ENCODE measurements around the gene TK2. TPM values are rescaled to one million over a fixed set of nuclear protein-coding genes. Genes with fewer than 3 reads are reported as not detected.
"Not testable (repeated sequence)": the region's sequence is repeated elsewhere in the genome, so short reads cannot be mapped to it uniquely, and the experiment has no call there.

Gene TK2
- total RNA-seq, 1 donor: 73.5 TPM

GRCh38 chr16:66516808-66517585 is 32.9 kb downstream of the TK2 start:
- peak; percentile 97 for DNase-seq (ENCODE audit: insufficient read length, low spot score, missing footprints)
- Histone ChIP-seq H2AFZ (ENCODE audit: low read length) (peak overlapping the region; percentile 84), H3K4me2 (ENCODE audit: insufficient read depth, low read length) (peak overlapping the region; percentile 73), H4K20me1 (ENCODE audit: insufficient read depth, low read length) (peaks cover 2% of the 10 kb centered on the region), H3K9me3 (ENCODE audit: low read depth, low read length) (no peaks in the 10 kb centered on the region), H3K4me1 (ENCODE audit: insufficient read depth, low read length) (peaks cover 46% of the 10 kb centered on the region), H3K4me3 (ENCODE audit: insufficient read depth, low read length) (peak overlapping the region; percentile 44), H3K27ac (ENCODE audit: low read depth, low read length) (peak overlapping the region; percentile 88), H3K27me3 (ENCODE audit: insufficient read depth, low read length) (no peaks in the 10 kb centered on the region), H3K79me2 (ENCODE audit: insufficient read depth, low read length) (peaks cover 2% of the 10 kb centered on the region), H3K36me3 (ENCODE audit: insufficient read depth, low read length) (peaks cover 6% of the 10 kb centered on the region)
- TF ChIP-seq CTCF (IDR thresholded peaks at IDR 0.05; ENCODE audit: extremely low read depth, low read depth, low read length): no peak

- Histone ChIP-seq H3K79me2 (ENCODE audit: insufficient read depth, low read length) (peaks cover 2% of the 10 kb centered on the region), H3K27ac (ENCODE audit: low read depth, low read length) (peak overlapping the region; percentile 59), H3K27me3 (ENCODE audit: insufficient read depth, low read length) (no peaks in the 10 kb centered on the region), H2AFZ (ENCODE audit: low read length) (peak overlapping the region; percentile 48), H4K20me1 (ENCODE audit: insufficient read depth, low read length) (peaks cover 2% of the 10 kb centered on the region), H3K36me3 (ENCODE audit: insufficient read depth, low read length) (peaks cover 6% of the 10 kb centered on the region), H3K9me3 (ENCODE audit: low read depth, low read length) (no peaks in the 10 kb centered on the region), H3K4me2 (ENCODE audit: insufficient read depth, low read length) (no peak overlapping the region), H3K4me1 (ENCODE audit: insufficient read depth, low read length) (peaks cover 46% of the 10 kb centered on the region), H3K4me3 (ENCODE audit: insufficient read depth, low read length) (no peak overlapping the region)
- no peak for TF ChIP-seq CTCF (IDR thresholded peaks at IDR 0.05; ENCODE audit: extremely low read depth, low read depth, low read length)
- DNase-seq (ENCODE audit: insufficient read length, low spot score, missing footprints): peak; percentile 87
Measured at GRCh38 chr16:66516509-66516807, 33.5 kb downstream of the TK2 start.

GRCh38 chr16:66515596-66516508 is 34.1 kb downstream of the TK2 start:
- peak; percentile 65 for TF ChIP-seq CTCF (IDR thresholded peaks at IDR 0.05; ENCODE audit: extremely low read depth, low read depth, low read length)
- H3K4me1 ChIP-seq (ENCODE audit: insufficient read depth, low read length): peaks cover 47% of the 10 kb centered on the region
- H3K9me3 ChIP-seq (ENCODE audit: low read depth, low read length): no peaks in the 10 kb centered on the region
- peaks cover 6% of the 10 kb centered on the region for H3K36me3 ChIP-seq (ENCODE audit: insufficient read depth, low read length)
- no peak overlapping the region for H3K4me3 ChIP-seq (ENCODE audit: insufficient read depth, low read length)
- H4K20me1 ChIP-seq (ENCODE audit: insufficient read depth, low read length): no peaks in the 10 kb centered on the region
- H2AFZ ChIP-seq (ENCODE audit: low read length): no peak overlapping the region
- H3K79me2 ChIP-seq (ENCODE audit: insufficient read depth, low read length): peaks cover 2% of the 10 kb centered on the region
- peak overlapping the region; percentile 59 for H3K27ac ChIP-seq (ENCODE audit: low read depth, low read length)
- H3K27me3 ChIP-seq (ENCODE audit: insufficient read depth, low read length): no peaks in the 10 kb centered on the region
- peak; percentile 86 for DNase-seq (ENCODE audit: insufficient read length, low spot score, missing footprints)
- H3K4me2 ChIP-seq (ENCODE audit: insufficient read depth, low read length): no peak overlapping the region

- not testable (repeated sequence) for H2AFZ ChIP-seq (ENCODE audit: low read length); H3K79me2 ChIP-seq (ENCODE audit: insufficient read depth, low read length)
- peaks cover 47% of the 10 kb centered on the region for H3K4me1 ChIP-seq (ENCODE audit: insufficient read depth, low read length)
Measured at GRCh38 chr16:66514980-66515595, 34.8 kb downstream of the TK2 start.

GRCh38 chr16:66514391-66514790 is 35.5 kb downstream of the TK2 start:
- not testable (repeated sequence) for H3K36me3 ChIP-seq (ENCODE audit: insufficient read depth, low read length); H2AFZ ChIP-seq (ENCODE audit: low read length); H3K27ac ChIP-seq (ENCODE audit: low read depth, low read length); H4K20me1 ChIP-seq (ENCODE audit: insufficient read depth, low read length); H3K27me3 ChIP-seq (ENCODE audit: insufficient read depth, low read length); H3K4me3 ChIP-seq (ENCODE audit: insufficient read depth, low read length); H3K9me3 ChIP-seq (ENCODE audit: low read depth, low read length); H3K79me2 ChIP-seq (ENCODE audit: insufficient read depth, low read length); H3K4me2 ChIP-seq (ENCODE audit: insufficient read depth, low read length); DNase-seq (ENCODE audit: insufficient read length, low spot score, missing footprints)
- peaks cover 47% of the 10 kb centered on the region for H3K4me1 ChIP-seq (ENCODE audit: insufficient read depth, low read length)

More at GRCh38 chr16:66514980-66515595, 34.8 kb downstream of the TK2 start:
- not testable (repeated sequence) for H3K27me3 ChIP-seq (ENCODE audit: insufficient read depth, low read length); H3K36me3 ChIP-seq (ENCODE audit: insufficient read depth, low read length); H3K4me2 ChIP-seq (ENCODE audit: insufficient read depth, low read length); H3K9me3 ChIP-seq (ENCODE audit: low read depth, low read length); H4K20me1 ChIP-seq (ENCODE audit: insufficient read depth, low read length); H3K4me3 ChIP-seq (ENCODE audit: insufficient read depth, low read length); H3K27ac ChIP-seq (ENCODE audit: low read depth, low read length)
- peak; percentile 30 for DNase-seq (ENCODE audit: insufficient read length, low spot score, missing footprints)
